Head of caudate nucleus (tissue), 42 donors: Measurements from ENCODE around the gene TBC1D9.

Source experiments
- DNase-seq, 42 donors: peaks; one replicate each; pipeline versions ENCODE4 v3.0.0 to v3.0.0-alpha.2; 2020 to 2021; ENCODE audit warnings: mixed read lengths in 7 of 42
- intact Hi-C: fragments of 100-400 bp; cut with DNase I; formaldehyde crosslinking; loops from one replicate; pipeline ENCODE4 v1.15.0; 2022

TBC1D9 gene

GRCh38 chr4:140600408-140600807 is 155.8 kb downstream of the TBC1D9 start:
- no peak for DNase-seq
- intact Hi-C loops = no loop called here

- DNase-seq = no peak
- intact Hi-C loops = no loop called here
Measured at GRCh38 chr4:140595065-140595464, 161.1 kb downstream of the TBC1D9 start.

- DNase-seq = no peak
- intact Hi-C loops = no loop called here
Measured at GRCh38 chr4:140584439-140584838, 171.7 kb downstream of the TBC1D9 start.

GRCh38 chr4:140581078-140581477 is 175.1 kb downstream of the TBC1D9 start:
- DNase-seq = no peak
- intact Hi-C loops = no loop called here

GRCh38 chr4:140579278-140579677 is 176.9 kb downstream of the TBC1D9 start:
- peak in 4 of 42 donors; percentile 7 to 26 (median 13) for DNase-seq
- intact Hi-C loops = no loop called here

- DNase-seq = no peak
- intact Hi-C loops = no loop called here
Measured at GRCh38 chr4:140575489-140575888, 180.7 kb downstream of the TBC1D9 start.

GRCh38 chr4:140571620-140572019 is 184.6 kb downstream of the TBC1D9 start:
- intact Hi-C loops = no loop called here
- DNase-seq = no peak
